ES-I3 (cell line): ENCODE data around the gene EPHB2.

ENCODE experiments used
- H3K36me3 ChIP-seq: 2 replicates; pipeline ENCODE4 v1.6.1; 2013; ENCODE audit warnings: mild to moderate bottlenecking, low read length, control low read depth, moderate library complexity; ENCODE audit not compliant: insufficient read depth
- H3K4me1 ChIP-seq: 2 replicates; pipeline ENCODE4 v1.6.1; 2013; ENCODE audit warnings: mild to moderate bottlenecking, control low read depth, low read length; ENCODE audit not compliant: insufficient read depth
- H3K9ac ChIP-seq: 2 replicates; pipeline ENCODE4 v1.6.1; 2013; ENCODE audit warnings: low read depth, mild to moderate bottlenecking, low read length, moderate library complexity
- H3K9me3 ChIP-seq: 2 replicates; pipeline ENCODE4 v1.6.1; 2013; ENCODE audit warnings: mild to moderate bottlenecking, low read length, moderate library complexity; ENCODE audit not compliant: control insufficient read depth, insufficient read depth

Gene EPHB2

GRCh38 chr1:22876359-22877111, 165.9 kb downstream of the EPHB2 start:
- no peaks in the 10 kb centered on the region for H3K36me3 ChIP-seq
- no peaks in the 10 kb centered on the region for H3K9me3 ChIP-seq
- H3K4me1 ChIP-seq = peaks cover 17% of the 10 kb centered on the region
- H3K9ac ChIP-seq = no peak overlapping the region

GRCh38 chr1:22877112-22877915, 166.7 kb downstream of the EPHB2 start:
- H3K36me3 ChIP-seq = no peaks in the 10 kb centered on the region
- H3K4me1 ChIP-seq = peaks cover 17% of the 10 kb centered on the region
- no peaks in the 10 kb centered on the region for H3K9me3 ChIP-seq
- no peak overlapping the region for H3K9ac ChIP-seq

GRCh38 chr1:22877980-22878379, 167.3 kb downstream of the EPHB2 start:
- Histone ChIP-seq H3K9ac (no peak overlapping the region), H3K4me1 (peaks cover 17% of the 10 kb centered on the region), H3K36me3 (no peaks in the 10 kb centered on the region), H3K9me3 (no peaks in the 10 kb centered on the region)

GRCh38 chr1:22878626-22879025, 168.0 kb downstream of the EPHB2 start:
- no peak overlapping the region for H3K9ac ChIP-seq
- no peaks in the 10 kb centered on the region for H3K9me3 ChIP-seq
- H3K4me1 ChIP-seq = peaks cover 17% of the 10 kb centered on the region
- no peaks in the 10 kb centered on the region for H3K36me3 ChIP-seq

GRCh38 chr1:22879445-22879844, 168.8 kb downstream of the EPHB2 start:
- Histone ChIP-seq H3K9me3 (no peaks in the 10 kb centered on the region), H3K36me3 (no peaks in the 10 kb centered on the region), H3K9ac (no peak overlapping the region), H3K4me1 (peaks cover 17% of the 10 kb centered on the region)

GRCh38 chr1:22880174-22880601, 169.5 kb downstream of the EPHB2 start:
- H3K36me3 ChIP-seq = no peaks in the 10 kb centered on the region
- no peak overlapping the region for H3K9ac ChIP-seq
- no peaks in the 10 kb centered on the region for H3K9me3 ChIP-seq
- H3K4me1 ChIP-seq = peaks cover 15% of the 10 kb centered on the region

GRCh38 chr1:22883406-22883805, 172.8 kb downstream of the EPHB2 start:
- no peak overlapping the region for H3K9ac ChIP-seq
- no peaks in the 10 kb centered on the region for H3K36me3 ChIP-seq
- no peaks in the 10 kb centered on the region for H3K9me3 ChIP-seq
- no peaks in the 10 kb centered on the region for H3K4me1 ChIP-seq

GRCh38 chr1:22884806-22885530, 174.3 kb downstream of the EPHB2 start:
- Histone ChIP-seq H3K4me1 (no peaks in the 10 kb centered on the region), H3K9ac (no peak overlapping the region), H3K36me3 (no peaks in the 10 kb centered on the region), H3K9me3 (no peaks in the 10 kb centered on the region)

- H3K9me3 ChIP-seq = no peaks in the 10 kb centered on the region
- H3K36me3 ChIP-seq = no peaks in the 10 kb centered on the region
- H3K4me1 ChIP-seq = no peaks in the 10 kb centered on the region
- no peak overlapping the region for H3K9ac ChIP-seq
Observed at GRCh38 chr1:22886211-22886610, 175.6 kb downstream of the EPHB2 start.

GRCh38 chr1:22887491-22887890, 176.9 kb downstream of the EPHB2 start:
- Histone ChIP-seq H3K9ac (no peak overlapping the region), H3K36me3 (no peaks in the 10 kb centered on the region), H3K9me3 (no peaks in the 10 kb centered on the region), H3K4me1 (no peaks in the 10 kb centered on the region)

- H3K9me3 ChIP-seq = no peaks in the 10 kb centered on the region
- H3K4me1 ChIP-seq = no peaks in the 10 kb centered on the region
- H3K9ac ChIP-seq = no peak overlapping the region
- no peaks in the 10 kb centered on the region for H3K36me3 ChIP-seq
Observed at GRCh38 chr1:22888320-22889075, 177.9 kb downstream of the EPHB2 start.

- Histone ChIP-seq H3K9me3 (no peaks in the 10 kb centered on the region), H3K4me1 (no peaks in the 10 kb centered on the region), H3K9ac (no peak overlapping the region), H3K36me3 (no peaks in the 10 kb centered on the region)
Observed at GRCh38 chr1:22889213-22889827, 178.7 kb downstream of the EPHB2 start.

- Histone ChIP-seq H3K36me3 (no peaks in the 10 kb centered on the region), H3K9me3 (no peaks in the 10 kb centered on the region), H3K9ac (no peak overlapping the region), H3K4me1 (no peaks in the 10 kb centered on the region)
Observed at GRCh38 chr1:22892789-22893188, 182.2 kb downstream of the EPHB2 start.

GRCh38 chr1:22893292-22893691, 182.7 kb downstream of the EPHB2 start:
- H3K9ac ChIP-seq = no peak overlapping the region
- no peaks in the 10 kb centered on the region for H3K36me3 ChIP-seq
- no peaks in the 10 kb centered on the region for H3K9me3 ChIP-seq
- H3K4me1 ChIP-seq = no peaks in the 10 kb centered on the region
